ENCODE measurements around the gene WDHD1. TPM values are rescaled to one million over a fixed set of nuclear protein-coding genes. Genes with fewer than 3 reads are reported as not detected.
"Not testable (repeated sequence)": the region's sequence is repeated elsewhere in the genome, so short reads cannot be mapped to it uniquely, and the experiment has no call there.

WDHD1 gene
- polyA plus RNA-seq, 3 donors: 16.1 to 19.0 (median 18.4) TPM

GRCh38 chr14:55048900-55049436, 22.1 kb upstream of the WDHD1 start:
- DNase-seq: no peak

DNA sequence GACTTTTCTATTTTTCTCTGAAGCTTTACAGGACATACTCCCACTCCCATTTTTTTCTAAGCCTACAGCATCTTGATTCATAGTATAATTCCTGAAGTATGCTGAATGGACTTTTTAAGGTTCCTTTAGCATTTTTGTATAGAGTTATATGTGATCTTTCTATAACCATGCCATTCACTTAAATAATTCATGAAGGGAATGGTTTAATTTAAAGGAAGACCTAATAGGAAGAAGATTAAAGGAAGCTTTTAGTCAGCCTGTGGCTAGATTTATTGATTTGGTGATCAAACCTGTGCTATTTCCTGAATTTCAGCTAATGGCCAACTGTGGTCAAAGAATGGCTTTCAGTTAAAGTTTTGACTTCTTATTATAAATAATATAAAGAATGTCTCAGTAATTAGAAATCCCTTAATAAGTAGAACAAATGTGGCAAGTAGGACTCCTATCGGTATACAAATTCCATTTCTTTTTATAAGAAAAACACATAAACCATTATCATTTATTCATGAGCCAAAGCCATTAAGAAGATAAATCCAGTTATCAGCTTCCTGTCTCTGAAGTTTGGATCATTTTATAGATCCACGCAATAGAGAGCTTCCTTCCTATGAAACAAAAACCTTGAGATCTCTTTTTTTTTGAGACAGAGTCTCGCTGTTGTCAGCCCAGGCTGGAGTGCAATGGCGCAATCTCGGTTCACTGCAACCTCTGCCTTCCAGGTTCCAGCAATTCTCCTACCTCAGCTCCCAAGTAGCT, 20.6 kb upstream of the WDHD1 start:
- DNase-seq: no peak

GRCh38 chr14:55045087-55045486, 18.2 kb upstream of the WDHD1 start:
- DNase-seq: no peak

DNA sequence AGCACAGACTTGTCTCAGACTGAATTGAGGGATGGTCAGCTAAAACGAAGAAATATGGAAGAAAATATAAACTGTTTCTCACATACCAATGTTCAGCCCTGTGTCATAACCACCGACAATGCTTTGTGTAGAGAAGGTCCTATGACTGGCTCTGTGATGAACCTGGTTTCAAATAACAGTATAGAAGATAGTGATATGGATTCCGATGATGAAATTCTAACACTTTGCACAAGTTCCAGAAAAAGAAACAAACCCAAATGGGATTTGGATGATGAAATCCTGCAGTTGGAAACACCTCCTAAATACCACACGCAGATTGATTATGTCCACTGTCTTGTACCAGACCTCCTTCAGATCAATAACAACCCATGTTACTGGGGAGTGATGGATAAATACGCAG, 16.6 kb upstream of the WDHD1 start:
- no peak for DNase-seq

GRCh38 chr14:55038708-55039107, 11.8 kb upstream of the WDHD1 start:
- no peak for DNase-seq

GRCh38 chr14:55037995-55038394, 11.1 kb upstream of the WDHD1 start:
- DNase-seq: not testable (repeated sequence)

DNA sequence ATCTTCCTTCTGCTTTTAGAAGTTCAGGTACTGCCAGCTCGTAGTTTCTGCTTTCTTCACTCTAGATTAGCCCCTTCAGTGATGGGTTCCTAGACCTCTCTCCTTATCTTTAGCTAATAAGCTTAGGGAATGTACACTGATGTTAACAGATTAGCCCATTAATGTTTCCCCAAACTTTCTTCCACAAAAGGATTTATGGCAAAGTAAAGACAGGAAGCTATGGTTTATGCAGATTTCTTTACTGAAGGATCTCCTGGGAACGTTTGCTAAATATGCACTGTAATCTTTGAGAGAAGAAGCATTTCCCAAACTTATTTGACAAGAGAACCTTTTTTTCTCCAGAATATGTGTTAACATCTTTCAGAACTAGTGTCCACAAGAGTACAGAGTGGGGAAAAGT, 4.3 kb upstream of the WDHD1 start:
- DNase-seq: no peak

DNA sequence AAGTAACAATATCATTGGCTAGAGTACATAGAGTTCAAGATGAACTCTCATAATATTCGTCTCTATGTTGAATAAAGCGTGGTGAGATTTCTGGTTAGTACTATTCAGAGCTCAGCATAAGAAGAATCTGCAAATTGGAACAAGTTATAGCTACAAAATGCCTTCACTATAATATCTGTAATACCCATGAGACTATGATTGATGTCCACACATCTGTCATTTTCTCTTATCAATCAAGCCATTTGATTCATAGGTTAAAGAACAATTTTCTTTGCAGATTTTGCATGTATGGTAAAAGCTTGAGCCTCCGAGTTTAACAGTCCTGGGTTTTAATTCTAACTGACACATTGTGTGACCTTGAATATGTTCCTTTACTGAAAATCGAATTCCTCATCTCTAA, 1.6 kb upstream of the WDHD1 start:
- no peak for DNase-seq

DNA sequence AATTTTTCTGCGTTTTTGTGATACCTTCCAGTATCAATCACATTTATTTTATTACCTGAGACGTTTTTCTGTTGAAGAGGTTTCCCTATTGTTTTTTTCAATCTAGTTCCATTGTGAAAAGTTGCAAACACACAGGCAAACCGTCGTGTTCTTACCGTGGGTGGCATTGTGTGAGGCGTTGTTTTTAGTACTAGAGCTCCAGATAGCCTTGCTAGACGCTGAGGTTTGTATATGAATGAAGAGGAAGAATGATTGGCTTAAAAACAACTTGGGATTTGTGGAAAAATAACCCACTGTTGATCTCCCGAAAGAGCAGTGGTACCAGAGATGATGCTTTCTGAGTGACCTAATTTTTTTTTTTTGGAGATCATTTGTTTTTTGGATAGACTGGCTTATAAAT, 1.2 kb upstream of the WDHD1 start:
- no peak for DNase-seq

DNA sequence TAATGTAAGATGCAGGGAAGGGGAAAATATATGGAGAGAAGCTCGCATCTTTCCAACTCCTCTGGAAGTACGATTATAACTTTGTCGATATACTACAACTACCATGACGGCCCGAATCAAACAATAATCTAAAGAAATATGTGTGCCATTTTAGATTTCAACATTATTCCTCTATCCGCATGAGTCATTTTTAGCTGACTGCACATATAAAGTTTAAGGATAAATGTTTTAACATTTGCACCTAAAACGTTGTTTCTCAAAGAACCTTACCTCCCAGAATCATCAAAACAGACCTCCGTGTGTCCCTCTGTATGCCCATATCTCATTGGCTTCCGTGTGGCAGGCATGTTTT, 482 bp downstream of the WDHD1 start:
- DNase-seq: no peak

GRCh38 chr14:55025948-55026347, 951 bp downstream of the WDHD1 start:
- DNase-seq: no peak

DNA sequence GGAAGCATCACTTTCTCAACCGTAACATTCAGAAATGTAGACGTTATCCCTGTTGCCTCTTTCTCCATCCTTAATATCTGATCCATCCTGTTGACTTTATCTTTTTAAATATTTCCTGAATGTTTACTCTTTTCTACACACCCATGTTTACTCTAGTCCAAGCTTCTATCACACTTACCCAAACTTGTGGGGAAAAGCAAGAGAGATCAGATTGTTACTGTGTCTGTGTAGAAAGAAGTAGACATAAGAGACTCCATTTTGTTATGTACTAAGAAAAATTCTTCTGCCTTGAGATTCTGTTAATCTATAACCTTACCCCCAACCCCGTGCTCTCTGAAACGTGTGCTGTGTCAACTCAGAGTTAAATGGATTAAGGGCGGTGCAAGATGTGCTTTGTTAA, 2.5 kb downstream of the WDHD1 start:
- not testable (repeated sequence) for DNase-seq

DNA sequence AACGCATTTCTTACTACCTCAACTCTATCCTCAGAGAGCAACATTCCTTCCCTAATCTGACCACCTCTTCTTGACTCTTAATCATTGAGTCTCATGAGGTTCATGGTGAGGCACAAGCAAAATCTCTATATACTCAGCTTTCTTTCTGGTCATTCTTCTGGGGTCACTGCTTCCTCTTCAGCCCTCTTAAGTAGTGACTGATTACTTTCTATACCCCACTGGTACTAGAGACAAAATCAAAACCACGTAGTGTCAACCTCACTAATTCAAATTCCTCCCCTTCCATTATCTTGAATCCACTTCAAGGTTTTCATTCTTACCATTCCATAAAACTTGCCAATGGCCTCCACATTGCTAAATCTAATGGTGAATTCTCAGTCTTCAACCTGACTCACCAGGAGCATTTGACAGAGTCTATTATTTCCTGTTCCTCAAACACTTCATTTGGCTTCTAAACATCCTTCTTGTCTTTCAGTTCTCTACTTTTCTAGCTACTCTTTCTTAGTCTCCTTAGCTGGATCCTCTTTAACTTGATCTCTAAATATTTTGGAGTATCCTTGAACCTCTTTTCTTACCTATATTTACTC, 6.8 kb downstream of the WDHD1 start:
- DNase-seq: no peak

GRCh38 chr14:55015006-55015405, 11.9 kb downstream of the WDHD1 start:
- DNase-seq: no peak

DNA sequence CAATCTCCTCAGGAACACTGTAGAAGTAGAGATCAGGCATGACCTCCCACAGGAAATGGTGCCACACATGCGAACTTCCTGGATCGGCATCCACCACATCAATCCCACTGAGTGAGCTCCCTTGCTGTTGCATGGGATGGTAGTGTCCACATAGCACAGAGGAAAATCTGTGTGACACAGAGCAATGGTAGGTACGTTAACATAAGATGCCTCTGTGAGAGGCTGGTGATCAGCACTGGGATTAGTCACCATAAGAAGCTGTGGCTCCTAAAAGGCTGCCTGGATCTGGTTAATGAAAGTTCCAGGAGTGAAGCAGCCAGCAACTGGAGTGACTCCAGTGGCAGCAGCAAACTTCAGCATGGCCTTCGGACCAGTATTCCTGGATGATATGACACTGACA, 21.8 kb downstream of the WDHD1 start:
- DNase-seq: no peak

- DNase-seq: no peak
Observed at GRCh38 chr14:55000381-55000780, 26.5 kb downstream of the WDHD1 start.

DNA sequence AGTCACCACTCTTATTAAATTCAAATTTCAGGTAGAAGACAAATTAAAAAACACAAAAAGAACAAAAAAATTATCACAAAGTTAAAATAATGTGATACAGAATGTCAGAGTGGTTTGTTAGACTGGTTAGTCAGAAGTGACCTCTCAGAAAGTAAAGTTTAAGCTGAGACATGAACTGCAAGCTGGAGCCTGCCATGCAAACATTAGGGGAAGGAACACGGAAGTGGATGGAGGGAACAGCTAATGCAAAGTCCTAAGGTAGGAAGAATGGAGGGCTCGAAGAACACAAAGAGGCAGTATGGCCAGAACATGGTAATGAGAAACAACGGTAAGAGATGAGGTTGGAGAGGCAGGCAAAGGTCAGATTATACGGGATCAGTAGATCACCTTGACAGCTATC, 41.7 kb downstream of the WDHD1 start:
- DNase-seq: no peak

- DNase-seq: no peak
Observed at GRCh38 chr14:54981698-54982097, 45.2 kb downstream of the WDHD1 start.

GRCh38 chr14:54979039-54979438, 47.9 kb downstream of the WDHD1 start:
- no peak for DNase-seq

- DNase-seq: no peak
Observed at GRCh38 chr14:54976316-54976715, 50.6 kb downstream of the WDHD1 start.

- no peak for DNase-seq
Observed at GRCh38 chr14:54975856-54976255, 51.0 kb downstream of the WDHD1 start.

- no peak for DNase-seq
Observed at GRCh38 chr14:54974788-54975414, 52.0 kb downstream of the WDHD1 start.

- DNase-seq: no peak
Observed at GRCh38 chr14:54967496-54967895, 59.4 kb downstream of the WDHD1 start.
